Measurements from ENCODE around the gene SHANK3.
"Not testable (repeated sequence)": the region's sequence is repeated elsewhere in the genome, so short reads cannot be mapped to it uniquely, and the experiment has no call there.

SHANK3 gene

GRCh38 chr22:50653256-50653655, 19.4 kb upstream of the SHANK3 start:
- no peak for DNase-seq (ENCODE audit: low read depth in 2 of 2, low spot score in 1 of 2)

- DNase-seq (ENCODE audit: low read depth in 2 of 2, low spot score in 1 of 2): not testable (repeated sequence)
Observed at GRCh38 chr22:50654664-50655063, 18.0 kb upstream of the SHANK3 start.

- no peak for DNase-seq (ENCODE audit: low read depth in 2 of 2, low spot score in 1 of 2)
Observed at GRCh38 chr22:50656122-50657070, 16.2 kb upstream of the SHANK3 start.

- no peak for DNase-seq (ENCODE audit: low read depth in 2 of 2, low spot score in 1 of 2)
Observed at GRCh38 chr22:50657925-50658324, 14.7 kb upstream of the SHANK3 start.

GRCh38 chr22:50659711-50660110, 12.9 kb upstream of the SHANK3 start:
- DNase-seq (ENCODE audit: low read depth in 2 of 2, low spot score in 1 of 2): not testable (repeated sequence)

GRCh38 chr22:50660306-50660705, 12.3 kb upstream of the SHANK3 start:
- DNase-seq (ENCODE audit: low read depth in 2 of 2, low spot score in 1 of 2): no peak

- no peak for DNase-seq (ENCODE audit: low read depth in 2 of 2, low spot score in 1 of 2)
Observed at GRCh38 chr22:50665212-50665611, 7.4 kb upstream of the SHANK3 start.

- no peak for DNase-seq (ENCODE audit: low read depth in 2 of 2, low spot score in 1 of 2)
Observed at GRCh38 chr22:50665738-50666137, 6.9 kb upstream of the SHANK3 start.

- no peak for DNase-seq (ENCODE audit: low read depth in 2 of 2, low spot score in 1 of 2)
Observed at GRCh38 chr22:50670513-50670912, 2.1 kb upstream of the SHANK3 start.

- no peak for DNase-seq (ENCODE audit: low read depth in 2 of 2, low spot score in 1 of 2)
Observed at GRCh38 chr22:50670914-50671538, 1.6 kb upstream of the SHANK3 start.

- no peak for DNase-seq (ENCODE audit: low read depth in 2 of 2, low spot score in 1 of 2)
Observed at GRCh38 chr22:50671641-50672040, 982 bp upstream of the SHANK3 start.

GRCh38 chr22:50672041-50672440, 582 bp upstream of the SHANK3 start:
- DNase-seq (ENCODE audit: low read depth in 2 of 2, low spot score in 1 of 2): no peak

GRCh38 chr22:50673231-50674129, 857 bp downstream of the SHANK3 start:
- DNase-seq (ENCODE audit: low read depth in 2 of 2, low spot score in 1 of 2): no peak

GRCh38 chr22:50674130-50674500, 1.5 kb downstream of the SHANK3 start:
- no peak for DNase-seq (ENCODE audit: low read depth in 2 of 2, low spot score in 1 of 2)

GRCh38 chr22:50674606-50675552, 2.3 kb downstream of the SHANK3 start:
- DNase-seq (ENCODE audit: low read depth in 2 of 2, low spot score in 1 of 2): no peak

GRCh38 chr22:50675553-50676179, 3.0 kb downstream of the SHANK3 start:
- no peak for DNase-seq (ENCODE audit: low read depth in 2 of 2, low spot score in 1 of 2)

GRCh38 chr22:50676180-50676636, 3.6 kb downstream of the SHANK3 start:
- DNase-seq (ENCODE audit: low read depth in 2 of 2, low spot score in 1 of 2): no peak

- DNase-seq (ENCODE audit: low read depth in 2 of 2, low spot score in 1 of 2): no peak
Observed at GRCh38 chr22:50676661-50677492, 4.3 kb downstream of the SHANK3 start.

Data from stimulated activated CD8-positive, alpha-beta memory T cell treated with anti-CD3 and anti-CD28 coated beads, Interleukin-4, amount 100 ng/mL, for 1 hour (primary cell).